Activated T-cell treated with anti-CD3 and anti-CD28 coated beads, Interleukin-2, amount 50 U/mL, for 1 hour (primary cell): ENCODE measurements around the gene MAST2.

Source experiments
- DNase-seq: peaks from one replicate; pipeline ENCODE4 v3.0.0-alpha.2; 2020

The MAST2 gene

DNA sequence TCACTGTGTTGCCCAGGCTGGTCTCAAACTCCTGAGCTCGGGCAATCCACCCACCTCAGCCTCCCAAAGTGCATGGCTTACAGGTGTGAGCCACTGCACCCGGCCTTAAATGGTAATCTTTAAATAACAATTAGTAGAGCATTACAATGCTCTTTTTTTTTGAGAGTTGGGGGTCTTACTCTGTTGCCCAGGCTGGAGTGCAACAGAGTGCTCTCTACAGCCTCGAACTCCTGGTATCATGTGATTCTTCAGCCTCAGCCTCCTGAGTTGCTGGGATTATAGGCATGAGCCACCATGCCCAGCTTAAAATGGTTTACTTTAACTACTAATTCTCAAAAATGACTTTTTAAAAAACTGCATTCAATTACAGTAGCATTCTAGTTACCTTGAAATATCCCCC, 276.8 kb downstream of the MAST2 start:
- DNase-seq, result no peak

- DNase-seq, result no peak
These were observed 277.8 kb downstream of the MAST2 start for GRCh38 chr1:46081206-46081605.

GRCh38 chr1:46081619-46082018, 278.2 kb downstream of the MAST2 start:
- DNase-seq, result no peak

GRCh38 chr1:46083579-46083978, 280.2 kb downstream of the MAST2 start:
- DNase-seq, result no peak

GRCh38 chr1:46084553-46085451, 281.4 kb downstream of the MAST2 start:
- DNase-seq, result no peak
